A673 (cell line): ENCODE data around the gene GNLY. TPM values are rescaled to one million over a fixed set of nuclear protein-coding genes. Genes with fewer than 3 reads are reported as not detected.

Source experiments
- BruUV-seq: library from RNA; stranded (reverse); fragments of 400-500 nt; replicated peaks from 2 replicates; lab custom pipeline; 2021; lab: Mats Ljungman, UMichigan
- CTCF ChIA-PET: fragments of 300-600 bp; sonication (Branson Sonifier 250); formaldehyde crosslinking; loops from one replicate; lab custom pipeline; 2022; ENCODE audit warnings: antibody characterized with exemption; lab: Charles Lee
- POLR2A ChIA-PET: fragments of 300-600 bp; sonication (Branson Sonifier 250); formaldehyde crosslinking; loops from one replicate; lab custom pipeline; 2022; ENCODE audit warnings: antibody characterized with exemption; ENCODE audit not compliant: low non-redundant PET; lab: Charles Lee
- DNase-seq: peaks from one replicate; pipeline ENCODE4 v3.0.0-alpha.2; 2015; ENCODE audit warnings: low spot score
- H3K27ac ChIP-seq: fragments of 200-600 bp; sonication (generic); 2 replicates; pipeline ENCODE4 v1.5.1; 2016; ENCODE audit warnings: mixed run types, low read depth, mild to moderate bottlenecking, mixed read lengths, antibody characterized with exemption, low read length; ENCODE audit not compliant: poor library complexity, severe bottlenecking
- H3K27me3 ChIP-seq: fragments of 200-600 bp; sonication (generic); replicated peaks from 2 replicates; pipeline ENCODE4 v1.6.1; 2017; ENCODE audit warnings: mixed run types, low read depth, mild to moderate bottlenecking, mixed read lengths, antibody characterized with exemption, low read length; ENCODE audit not compliant: insufficient read depth, poor library complexity
- H3K36me3 ChIP-seq: fragments of 200-600 bp; sonication (generic); 2 replicates; pipeline ENCODE4 v1.6.1; 2016; ENCODE audit warnings: mixed run types, mild to moderate bottlenecking, mixed read lengths, antibody characterized with exemption, low read length; ENCODE audit not compliant: insufficient read depth, poor library complexity, severe bottlenecking
- H3K4me1 ChIP-seq: fragments of 200-600 bp; sonication (generic); 2 replicates; pipeline ENCODE4 v1.6.1; 2017; ENCODE audit warnings: mixed run types, mild to moderate bottlenecking, mixed read lengths, antibody characterized with exemption, low read length; ENCODE audit not compliant: insufficient read depth, poor library complexity, severe bottlenecking
- H3K4me3 ChIP-seq: fragments of 200-600 bp; sonication (generic); 2 replicates; pipeline ENCODE4 v1.5.1; 2016; ENCODE audit warnings: low read depth, mixed run types, mild to moderate bottlenecking, mixed read lengths, low read length; ENCODE audit not compliant: poor library complexity, severe bottlenecking
- H3K9me3 ChIP-seq: fragments of 200-600 bp; sonication (generic); 2 replicates; pipeline ENCODE4 v1.6.1; 2016; ENCODE audit warnings: mixed run types, low read depth, mild to moderate bottlenecking, mixed read lengths, antibody characterized with exemption, low read length; ENCODE audit not compliant: poor library complexity, severe bottlenecking
- EZH2 ChIP-seq: fragments of 200-600 bp; sonication (generic); IDR thresholded peaks from 2 replicates; pipeline ENCODE4 v1.6.1; 2017; ENCODE audit warnings: borderline replicate concordance, low read depth, mild to moderate bottlenecking, mixed read lengths, antibody characterized with exemption, low read length; ENCODE audit not compliant: poor library complexity, severe bottlenecking
- intact Hi-C: fragments of 100-400 bp; cut with micrococcal nuclease; formaldehyde crosslinking; loops from one replicate; pipeline ENCODE4 v1.10.0; 2022; ENCODE audit not compliant: unreplicated experiment
- total RNA-seq: library from RNA; stranded (reverse); gene quantifications from 2 replicates; pipeline ENCODE4 v1.2.3, GENCODE V29; 2021
- TF ChIP-seq, protein P1 (sequence below): fragments of 300-800, 200-600 bp; sonication (generic); conservative IDR thresholded peaks from 2 replicates; pipeline ENCODE4 v1.5.1; 2017; ENCODE audit warnings: low read depth, mild to moderate bottlenecking, antibody characterized with exemption, low read length, moderate library complexity, mixed read lengths

GNLY gene
- total RNA-seq, 1 experiment from 2014 or later, result not detected

- DNase-seq, result no peak
- Histone ChIP-seq H3K4me3 (no peak overlapping the region), H3K4me1 (no peaks in the 10 kb centered on the region), H3K27me3 (no peaks in the 10 kb centered on the region), H3K27ac (no peak overlapping the region), H3K36me3 (no peaks in the 10 kb centered on the region), H3K9me3 (no peaks in the 10 kb centered on the region)
- BruUV-seq, result no TSS peak
- intact Hi-C loops, result no loop called here
- TF ChIP-seq EZH2, result no peak
- TF ChIP-seq, protein P1, sequence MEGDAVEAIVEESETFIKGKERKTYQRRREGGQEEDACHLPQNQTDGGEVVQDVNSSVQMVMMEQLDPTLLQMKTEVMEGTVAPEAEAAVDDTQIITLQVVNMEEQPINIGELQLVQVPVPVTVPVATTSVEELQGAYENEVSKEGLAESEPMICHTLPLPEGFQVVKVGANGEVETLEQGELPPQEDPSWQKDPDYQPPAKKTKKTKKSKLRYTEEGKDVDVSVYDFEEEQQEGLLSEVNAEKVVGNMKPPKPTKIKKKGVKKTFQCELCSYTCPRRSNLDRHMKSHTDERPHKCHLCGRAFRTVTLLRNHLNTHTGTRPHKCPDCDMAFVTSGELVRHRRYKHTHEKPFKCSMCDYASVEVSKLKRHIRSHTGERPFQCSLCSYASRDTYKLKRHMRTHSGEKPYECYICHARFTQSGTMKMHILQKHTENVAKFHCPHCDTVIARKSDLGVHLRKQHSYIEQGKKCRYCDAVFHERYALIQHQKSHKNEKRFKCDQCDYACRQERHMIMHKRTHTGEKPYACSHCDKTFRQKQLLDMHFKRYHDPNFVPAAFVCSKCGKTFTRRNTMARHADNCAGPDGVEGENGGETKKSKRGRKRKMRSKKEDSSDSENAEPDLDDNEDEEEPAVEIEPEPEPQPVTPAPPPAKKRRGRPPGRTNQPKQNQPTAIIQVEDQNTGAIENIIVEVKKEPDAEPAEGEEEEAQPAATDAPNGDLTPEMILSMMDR, result no peak
- POLR2A ChIA-PET, result no interaction called here
- CTCF ChIA-PET, result no interaction called here
Measured at GRCh38 chr2:85684380-85684779, 9.8 kb upstream of the GNLY start.

DNA sequence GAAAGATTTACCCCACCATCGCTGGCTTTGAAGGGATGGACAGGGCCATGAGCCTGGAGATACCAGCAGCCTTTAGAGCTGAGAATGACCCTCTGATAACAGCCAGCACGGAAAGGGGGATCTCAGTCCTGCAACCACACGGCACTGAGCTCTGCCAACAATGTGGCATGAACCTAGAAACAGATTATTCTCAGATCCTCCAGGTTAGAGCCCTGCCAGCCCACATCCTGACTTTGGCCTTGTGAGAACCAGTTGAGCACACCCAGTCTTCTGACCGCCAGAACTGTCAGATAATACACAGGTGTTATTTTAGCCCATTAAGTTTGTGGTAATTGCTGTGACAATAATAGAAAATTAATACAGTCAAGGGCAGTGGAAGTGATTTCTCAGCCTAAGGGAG is 9.4 kb upstream of the GNLY start:
- BruUV-seq, result no TSS peak
- Histone ChIP-seq H3K27ac (no peak overlapping the region), H3K36me3 (no peaks in the 10 kb centered on the region), H3K27me3 (no peaks in the 10 kb centered on the region), H3K4me1 (no peaks in the 10 kb centered on the region), H3K9me3 (no peaks in the 10 kb centered on the region), H3K4me3 (no peak overlapping the region)
- ChIA-PET CTCF (no interaction called here), POLR2A (no interaction called here)
- intact Hi-C loops, result no loop called here
- TF ChIP-seq, protein P1, result no peak
- TF ChIP-seq EZH2, result no peak
- DNase-seq, result no peak

DNA sequence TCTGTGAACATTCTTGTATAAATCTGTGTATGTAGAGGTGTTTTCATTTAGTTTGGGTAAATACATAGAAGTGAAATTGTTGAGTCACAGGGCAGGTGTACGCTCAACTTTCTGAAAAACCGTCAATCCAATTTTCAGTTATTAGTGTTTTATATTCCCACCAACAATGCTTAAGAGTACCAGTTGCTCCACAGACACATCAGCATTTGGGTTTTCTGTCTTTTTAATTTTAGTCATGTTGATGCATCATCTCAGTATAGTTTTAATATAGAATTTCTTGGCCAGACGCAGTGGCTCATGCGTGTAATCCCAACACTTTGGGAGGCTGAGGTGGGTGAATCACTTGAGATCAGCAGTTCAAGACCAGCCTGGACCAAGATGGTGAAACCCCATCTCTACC is 3.2 kb upstream of the GNLY start:
- H3K9me3 ChIP-seq, result no peaks in the 10 kb centered on the region
- ChIA-PET POLR2A (no interaction called here), CTCF (no interaction called here)
- no peaks in the 10 kb centered on the region for H3K4me1 ChIP-seq
- no peak overlapping the region for H3K4me3 ChIP-seq
- DNase-seq, result no peak
- H3K27ac ChIP-seq, result no peak overlapping the region
- intact Hi-C loops, result no loop called here
- TF ChIP-seq EZH2, result no peak
- TF ChIP-seq, protein P1, result no peak
- no peaks in the 10 kb centered on the region for H3K27me3 ChIP-seq
- no TSS peak for BruUV-seq
- H3K36me3 ChIP-seq, result no peaks in the 10 kb centered on the region
